H1 (cell line): ENCODE results near the gene FOSB. TPM values are rescaled to one million over a fixed set of nuclear protein-coding genes. Genes with fewer than 3 reads are reported as not detected.

Experiments
- CTBP2 ChIP-seq: IDR thresholded peaks from 2 replicates; pipeline ENCODE4 v1.7.0; 2011; ENCODE audit warnings: borderline replicate concordance, mild to moderate bottlenecking, moderate library complexity, mixed read lengths, low read length; ENCODE audit not compliant: insufficient read depth, insufficient read length
- PHF8 ChIP-seq: fragments of 200-600 bp; sonication (generic); conservative IDR thresholded peaks from 2 replicates; pipeline ENCODE4 v1.7.1; 2012; ENCODE audit warnings: low read depth, mild to moderate bottlenecking, inconsistent platforms, low read length, moderate library complexity
- SIRT6 ChIP-seq: IDR thresholded peaks from one replicate; pipeline ENCODE4 v1.7.1; 2012; ENCODE audit warnings: low read length, inconsistent platforms
- polyA plus RNA-seq, 7 experiments: library from polyadenylated mRNA; depleted of rRNA in 3 of 7; stranded (reverse) in 5 of 7; unstranded in 2 of 7; fragments of >200 nt in 5 of 7; fragments of 200-250 nt in 2 of 7; gene quantifications; 1 replicate in 5 of 7; 2 replicates in 1 of 7; 4 replicates in 1 of 7; pipeline versions ENCODE4 v1.2.1 to v1.2.3, GENCODE V29; 2011 to 2013; ENCODE audit warnings: missing spikeins in 2 of 7, mixed read lengths in 2 of 7
- total RNA-seq: library from RNA; stranded (reverse); fragmentation: NEBNext Ultra II Directional; extraction: Animal tissue kit (Norgen Biotek cat#: 25700); gene quantifications from 2 replicates; pipeline ENCODE4 v1.2.1, GENCODE V29; 2021

FOSB gene
- total and polyA plus RNA-seq, 2 of the 8 experiments (the other 6 are each of a cell fraction or from before 2014, with no cell fraction given), result 0.44 to 2.7 TPM

GRCh38 chr19:45443462-45444317 is 24.1 kb upstream of the FOSB start (continued):
- no peak for TF ChIP-seq CTBP2
- no peak for TF ChIP-seq SIRT6
- TF ChIP-seq PHF8, result peak; percentile 38; the same call in 1 of the 2 replicates
